Measurements from ENCODE around the gene EIF2B2.

Gene EIF2B2

GRCh38 chr14:74981833-74982232, 20.9 kb upstream of the EIF2B2 start:
- Mint-ChIP-seq H3K4me3 (no peak overlapping the region), H3K27me3 (ENCODE audit: low read depth, poor library complexity) (peaks cover 16% of the 10 kb centered on the region), H3K4me1 (peaks cover 88% of the 10 kb centered on the region), H3K9me3 (no peaks in the 10 kb centered on the region), H3K36me3 (ENCODE audit: low read depth) (no peaks in the 10 kb centered on the region), H3K27ac (no peak overlapping the region)
- no peak for TF ChIP-seq CTCF (IDR thresholded peaks at IDR 0.05)
- DNase-seq, result no peak

GRCh38 chr14:74982661-74983060, 20.1 kb upstream of the EIF2B2 start:
- no peak for TF ChIP-seq CTCF (IDR thresholded peaks at IDR 0.05)
- Mint-ChIP-seq H3K36me3 (ENCODE audit: low read depth) (no peaks in the 10 kb centered on the region), H3K4me3 (no peak overlapping the region), H3K27ac (no peak overlapping the region), H3K4me1 (peaks cover 86% of the 10 kb centered on the region), H3K27me3 (ENCODE audit: low read depth, poor library complexity) (peaks cover 16% of the 10 kb centered on the region), H3K9me3 (no peaks in the 10 kb centered on the region)
- no peak for DNase-seq

- H3K4me3 Mint-ChIP-seq, result no peak overlapping the region
- no peak for TF ChIP-seq CTCF (IDR thresholded peaks at IDR 0.05)
- no peak for DNase-seq
- no peak overlapping the region for H3K27ac Mint-ChIP-seq
- H3K27me3 Mint-ChIP-seq (ENCODE audit: low read depth, poor library complexity), result peaks cover 17% of the 10 kb centered on the region
- peaks cover 86% of the 10 kb centered on the region for H3K4me1 Mint-ChIP-seq
- no peaks in the 10 kb centered on the region for H3K36me3 Mint-ChIP-seq (ENCODE audit: low read depth)
- no peaks in the 10 kb centered on the region for H3K9me3 Mint-ChIP-seq
Measured at GRCh38 chr14:74983343-74983742, 19.4 kb upstream of the EIF2B2 start.

GRCh38 chr14:74984236-74985027, 18.3 kb upstream of the EIF2B2 start:
- peaks cover 75% of the 10 kb centered on the region for H3K4me1 Mint-ChIP-seq
- H3K27me3 Mint-ChIP-seq (ENCODE audit: low read depth, poor library complexity), result peaks cover 14% of the 10 kb centered on the region
- no peaks in the 10 kb centered on the region for H3K36me3 Mint-ChIP-seq (ENCODE audit: low read depth)
- peak; percentile 46 for DNase-seq
- H3K4me3 Mint-ChIP-seq, result no peak overlapping the region
- no peak for TF ChIP-seq CTCF (IDR thresholded peaks at IDR 0.05)
- H3K27ac Mint-ChIP-seq, result peak overlapping the region; percentile 85
- H3K9me3 Mint-ChIP-seq, result no peaks in the 10 kb centered on the region

GRCh38 chr14:74985028-74985310, 17.8 kb upstream of the EIF2B2 start:
- H3K36me3 Mint-ChIP-seq (ENCODE audit: low read depth), result no peaks in the 10 kb centered on the region
- TF ChIP-seq CTCF (IDR thresholded peaks at IDR 0.05), result no peak
- no peaks in the 10 kb centered on the region for H3K9me3 Mint-ChIP-seq
- H3K4me1 Mint-ChIP-seq, result peaks cover 69% of the 10 kb centered on the region
- peaks cover 14% of the 10 kb centered on the region for H3K27me3 Mint-ChIP-seq (ENCODE audit: low read depth, poor library complexity)
- H3K27ac Mint-ChIP-seq, result no peak overlapping the region
- DNase-seq, result no peak
- no peak overlapping the region for H3K4me3 Mint-ChIP-seq

- H3K4me3 Mint-ChIP-seq, result no peak overlapping the region
- TF ChIP-seq CTCF (IDR thresholded peaks at IDR 0.05), result no peak
- H3K36me3 Mint-ChIP-seq (ENCODE audit: low read depth), result no peaks in the 10 kb centered on the region
- no peak for DNase-seq
- H3K27ac Mint-ChIP-seq, result no peak overlapping the region
- no peaks in the 10 kb centered on the region for H3K9me3 Mint-ChIP-seq
- H3K4me1 Mint-ChIP-seq, result peaks cover 61% of the 10 kb centered on the region
- H3K27me3 Mint-ChIP-seq (ENCODE audit: low read depth, poor library complexity), result peaks cover 14% of the 10 kb centered on the region
Measured at GRCh38 chr14:74985806-74986205, 16.9 kb upstream of the EIF2B2 start.

Measured in nephron progenitor cell (in vitro differentiated cells).